ENCODE measurements around the gene RNF152. TPM values are rescaled to one million over a fixed set of nuclear protein-coding genes. Genes with fewer than 3 reads are reported as not detected.

Gene RNF152
- total and polyA plus RNA-seq, 2 of the 4 experiments (the other 2 are of a cell fraction): 7.5 to 18.5 TPM

- Histone ChIP-seq H3K4ac (ENCODE audit: low read depth, low read length) (no peak overlapping the region), H3K14ac (replicated peaks; ENCODE audit: low read depth, low read length) (no peak overlapping the region), H4K20me1 (ENCODE audit: insufficient read depth, low read length) (no peaks in the 10 kb centered on the region), H3K18ac (ENCODE audit: low read depth, low read length) (no peak overlapping the region), H4K91ac (ENCODE audit: insufficient read depth, low read depth, low read length) (no peak overlapping the region), H2BK20ac (ENCODE audit: low read depth, low read length) (no peak overlapping the region), H3K9ac (ENCODE audit: low read depth, low read length) (no peak overlapping the region), H3K9me1 (ENCODE audit: insufficient read depth, low read length) (no peaks in the 10 kb centered on the region; the same call in 1 of the 2 replicates), H3K4me2 (ENCODE audit: low read depth, low read length) (no peak overlapping the region), H3K23ac (ENCODE audit: low read depth, low read length) (no peak overlapping the region), H2BK120ac (ENCODE audit: low read depth, low read length) (no peak overlapping the region), H3K79me1 (ENCODE audit: low read depth in 1 of 2, low read length in 2 of 2) (no peaks in the 10 kb centered on the region), H2BK5ac (ENCODE audit: low read depth, low read length, poor library complexity, severe bottlenecking) (no peak overlapping the region), H2BK15ac (ENCODE audit: low read depth, low read length) (no peak overlapping the region), H3K27me3 (ENCODE audit: control insufficient read depth, insufficient read depth, low read length) (no peaks in the 10 kb centered on the region), H3K9me3 (ENCODE audit: control insufficient read depth, insufficient read depth, low read length) (no peaks in the 10 kb centered on the region), H3K27ac (ENCODE audit: insufficient read depth, low read length) (no peak overlapping the region), H4K5ac (ENCODE audit: low read depth, low read length) (no peak overlapping the region), H2AFZ (replicated peaks; ENCODE audit: low read length, poor library complexity) (no peak overlapping the region), H3K56ac (ENCODE audit: extremely low read depth, insufficient read depth, low read length) (no peak overlapping the region), H3K4me3 (ENCODE audit: insufficient read depth, low read depth, low read length) (no peak overlapping the region), H2AK5ac (ENCODE audit: low read depth, low read length) (no peak overlapping the region), H3K36me3 (ENCODE audit: control insufficient read depth, insufficient read depth, low read length) (no peaks in the 10 kb centered on the region), H4K8ac (ENCODE audit: low read depth in 2 of 2, low read length in 2 of 2) (no peak overlapping the region), H3K4me1 (ENCODE audit: control insufficient read depth, insufficient read depth, low read length) (no peaks in the 10 kb centered on the region), H2AK9ac (replicated peaks; ENCODE audit: low read depth, low read length, poor library complexity) (no peak overlapping the region)
- no CpG with 5 or more reads among the region's 2 CpGs for WGBS, 2 experiments (ENCODE audit: extremely low coverage in 2 of 2, insufficient read length in 1 of 2)
- ATAC-seq (ENCODE audit: low read depth) (no peak), DNase-seq (no peak)
- ChIA-PET POLR2A (ENCODE audit: unreplicated experiment) (no interaction called here), CTCF (no interaction called here)
- intact Hi-C loops (cut with micrococcal nuclease): no loop called here
- no TSS peak for BruUV-seq (replicated peaks)
- TF ChIP-seq POLR2A (IDR thresholded peaks at IDR 0.05; ENCODE audit: low read depth, low read length) (no peak), ELK1 (IDR thresholded peaks at IDR 0.05; ENCODE audit: borderline replicate concordance, low read depth, low read length) (no peak), MAFK (IDR thresholded peaks at IDR 0.05; ENCODE audit: low read depth, low read length) (no peak), CTCF (conservative IDR thresholded peaks at IDR 0.05; ENCODE audit: low read depth, low read length) (no peak), MAZ (IDR thresholded peaks at IDR 0.05; ENCODE audit: borderline replicate concordance, low read depth, low read length) (no peak), CHD1 (IDR thresholded peaks at IDR 0.05; ENCODE audit: low read depth, low read length) (no peak), FOS (IDR thresholded peaks at IDR 0.05; ENCODE audit: low read depth, low read length) (no peak), SMC3 (IDR thresholded peaks at IDR 0.05; ENCODE audit: low read depth, low read length) (no peak), NFE2L2 (IDR thresholded peaks at IDR 0.05; ENCODE audit: low read depth, low read length) (no peak), BHLHE40 (IDR thresholded peaks at IDR 0.05; ENCODE audit: low read depth, low read length) (no peak), USF2 (IDR thresholded peaks at IDR 0.05; ENCODE audit: low read depth, low read length) (no peak), RFX5 (IDR thresholded peaks at IDR 0.05; ENCODE audit: low read depth, low read length) (no peak), CEBPB (IDR thresholded peaks at IDR 0.05; ENCODE audit: low read depth, low read length) (no peak), RAD21 (IDR thresholded peaks at IDR 0.05; ENCODE audit: low read length) (no peak), RCOR1 (IDR thresholded peaks at IDR 0.05; ENCODE audit: insufficient replicate concordance, low read length) (no peak), MXI1 (IDR thresholded peaks at IDR 0.05; ENCODE audit: borderline replicate concordance, low read depth, low read length) (no peak)
- in situ Hi-C loops (cut with MboI; ENCODE audit: low sequenced_read_pairs): no loop called here
- dilution Hi-C loops (cut with HindIII; ENCODE audit: low sequenced_read_pairs, unreplicated experiment): no loop called here
These were observed 89.4 kb downstream of the RNF152 start for GRCh38 chr18:61803393-61803792.

Measured in IMR-90 (cell line).